Activated naive CD4-positive, alpha-beta T cell treated with anti-CD3 and anti-CD28 coated beads for 36 hours (primary cell): ENCODE data around the gene UTP14A. TPM values are rescaled to one million over a fixed set of nuclear protein-coding genes. Genes with fewer than 3 reads are reported as not detected.
A peak's percentile ranks its signal among the peaks of the same experiment; 100 is the strongest.
"Not testable (repeated sequence)": the region's sequence is repeated elsewhere in the genome, so short reads cannot be mapped to it uniquely, and the experiment has no call there.

Experiments used
- CTCF ChIA-PET: fragments of 350-600 bp; sonication (Branson Sonifier 250); formaldehyde crosslinking; loops from one replicate; lab custom pipeline; 2021; ENCODE audit warnings: antibody characterized with exemption; lab: Charles Lee
- DNase-seq: peaks from one replicate; pipeline ENCODE4 v3.0.0-alpha.2; 2020
- H3K27ac Mint-ChIP-seq: one replicate; pipeline ENCODE4 v1.8.0; 2021; ENCODE audit warnings: mild to moderate bottlenecking, mixed read lengths
- H3K27me3 Mint-ChIP-seq: one replicate; pipeline ENCODE4 v1.8.0; 2021; ENCODE audit warnings: low read depth, mixed read lengths
- H3K36me3 Mint-ChIP-seq: one replicate; pipeline ENCODE4 v1.8.0; 2021; ENCODE audit warnings: low read depth, mixed read lengths
- H3K4me1 Mint-ChIP-seq: one replicate; pipeline ENCODE4 v1.8.0; 2021; ENCODE audit warnings: low read depth, mixed read lengths
- H3K4me3 Mint-ChIP-seq: one replicate; pipeline ENCODE4 v1.8.0; 2021; ENCODE audit warnings: mild to moderate bottlenecking, moderate library complexity, mixed read lengths
- H3K9me3 Mint-ChIP-seq: one replicate; pipeline ENCODE4 v1.8.0; 2021; ENCODE audit warnings: mixed read lengths
- intact Hi-C: fragments of 100-400 bp; cut with micrococcal nuclease; formaldehyde crosslinking; loops from one replicate; pipeline ENCODE4 v1.15.1; 2023
- total RNA-seq, 2 experiments: library from RNA; stranded (reverse); gene quantifications; one replicate each; pipeline ENCODE4 v1.2.3, GENCODE V29; 2021

UTP14A gene, protein sequence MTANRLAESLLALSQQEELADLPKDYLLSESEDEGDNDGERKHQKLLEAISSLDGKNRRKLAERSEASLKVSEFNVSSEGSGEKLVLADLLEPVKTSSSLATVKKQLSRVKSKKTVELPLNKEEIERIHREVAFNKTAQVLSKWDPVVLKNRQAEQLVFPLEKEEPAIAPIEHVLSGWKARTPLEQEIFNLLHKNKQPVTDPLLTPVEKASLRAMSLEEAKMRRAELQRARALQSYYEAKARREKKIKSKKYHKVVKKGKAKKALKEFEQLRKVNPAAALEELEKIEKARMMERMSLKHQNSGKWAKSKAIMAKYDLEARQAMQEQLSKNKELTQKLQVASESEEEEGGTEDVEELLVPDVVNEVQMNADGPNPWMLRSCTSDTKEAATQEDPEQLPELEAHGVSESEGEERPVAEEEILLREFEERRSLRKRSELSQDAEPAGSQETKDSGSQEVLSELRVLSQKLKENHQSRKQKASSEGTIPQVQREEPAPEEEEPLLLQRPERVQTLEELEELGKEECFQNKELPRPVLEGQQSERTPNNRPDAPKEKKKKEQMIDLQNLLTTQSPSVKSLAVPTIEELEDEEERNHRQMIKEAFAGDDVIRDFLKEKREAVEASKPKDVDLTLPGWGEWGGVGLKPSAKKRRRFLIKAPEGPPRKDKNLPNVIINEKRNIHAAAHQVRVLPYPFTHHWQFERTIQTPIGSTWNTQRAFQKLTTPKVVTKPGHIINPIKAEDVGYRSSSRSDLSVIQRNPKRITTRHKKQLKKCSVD
- total RNA-seq, result 10 to 100 TPM; 21.5 to 22.6 TPM

- H3K9me3 Mint-ChIP-seq, result no peaks in the 10 kb centered on the region
- peaks cover 14% of the 10 kb centered on the region for H3K36me3 Mint-ChIP-seq
- intact Hi-C loops, result loop anchor here (1.0 to 2.0 kb wide), 5 partner anchors 63 to 301 kb away; partner anchors contain the start of genes BCORL1 and ZDHHC9
- peak within 1 kb of the TSS; percentile 84 for H3K4me3 Mint-ChIP-seq
- peaks cover 31% of the 10 kb centered on the region for H3K4me1 Mint-ChIP-seq
- no peaks in the 10 kb centered on the region for H3K27me3 Mint-ChIP-seq
- peak; percentile 92 for DNase-seq
- peak within 1 kb of the TSS; percentile 82 for H3K27ac Mint-ChIP-seq
- CTCF ChIA-PET, result interaction anchor here (1.3 to 1.8 kb wide), 2 partner anchors 20 to 154 kb away, joined by 5 to 6 read pairs; no protein-coding TSS in a partner anchor
Measured at GRCh38 chrX:129905787-129906580, at the start of gene UTP14A. Gene UTP14A, plus strand, starts transcription at chrX:129906164. Its CDS starts 47 bp downstream, at chrX:129906211.

- not testable (repeated sequence) for H3K27ac Mint-ChIP-seq
Measured at GRCh38 chrX:129859134-129859533, 46.8 kb upstream of the UTP14A start.

DNA sequence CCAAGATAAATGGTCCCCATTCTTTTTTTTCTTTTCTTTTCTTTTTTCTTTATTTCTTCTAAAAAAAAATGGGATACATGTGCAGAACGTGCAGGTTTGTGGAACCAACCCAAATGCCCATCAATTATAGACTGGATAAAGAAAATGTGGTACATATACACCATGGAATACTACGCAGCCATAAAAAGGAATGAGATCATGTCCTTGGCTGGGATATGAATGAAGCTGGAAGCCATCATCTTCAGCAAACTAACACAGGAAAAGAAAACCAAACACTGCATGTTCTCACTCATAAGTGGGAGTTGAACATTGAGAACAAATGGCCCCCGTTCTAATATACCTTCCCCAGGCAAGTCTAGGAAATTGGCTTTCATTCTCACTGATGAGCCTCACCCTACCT, 39.6 kb upstream of the UTP14A start:
- H3K27me3 Mint-ChIP-seq, H3K4me1 Mint-ChIP-seq, H3K9me3 Mint-ChIP-seq, intact Hi-C loops, DNase-seq, H3K27ac Mint-ChIP-seq, H3K4me3 Mint-ChIP-seq, CTCF ChIA-PET, H3K36me3 Mint-ChIP-seq: not testable (repeated sequence)

More at GRCh38 chrX:129859134-129859533, 46.8 kb upstream of the UTP14A start:
- H3K9me3 Mint-ChIP-seq, H3K4me3 Mint-ChIP-seq, intact Hi-C loops, H3K4me1 Mint-ChIP-seq, H3K27me3 Mint-ChIP-seq, CTCF ChIA-PET, DNase-seq, H3K36me3 Mint-ChIP-seq: not testable (repeated sequence)

DNA sequence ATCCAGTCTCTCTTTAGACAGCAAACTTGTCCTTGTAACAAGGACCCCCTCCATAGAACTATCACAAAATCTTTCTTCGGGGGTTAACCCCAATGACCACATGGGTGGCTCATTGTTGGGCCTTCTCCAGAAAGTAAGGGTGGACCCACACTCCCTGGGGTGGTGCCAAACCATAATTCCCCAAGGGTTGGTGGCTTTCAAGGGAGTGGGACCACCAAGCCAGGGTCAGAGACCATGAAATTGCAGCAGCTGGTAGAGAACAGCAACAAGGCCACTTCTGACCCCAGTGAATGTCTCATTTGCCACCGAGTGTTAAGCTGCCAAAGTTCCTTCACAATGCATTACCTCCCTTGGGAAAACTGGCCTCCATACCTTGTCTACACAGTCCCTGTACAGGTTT, 33.4 kb upstream of the UTP14A start:
- Mint-ChIP-seq H3K4me3 (no peak overlapping the region), H3K36me3 (no peaks in the 10 kb centered on the region), H3K9me3 (no peaks in the 10 kb centered on the region), H3K27ac (no peak overlapping the region), H3K4me1 (no peaks in the 10 kb centered on the region), H3K27me3 (no peaks in the 10 kb centered on the region)
- CTCF ChIA-PET, result no interaction called here
- no peak for DNase-seq
- intact Hi-C loops, result no loop called here

DNA sequence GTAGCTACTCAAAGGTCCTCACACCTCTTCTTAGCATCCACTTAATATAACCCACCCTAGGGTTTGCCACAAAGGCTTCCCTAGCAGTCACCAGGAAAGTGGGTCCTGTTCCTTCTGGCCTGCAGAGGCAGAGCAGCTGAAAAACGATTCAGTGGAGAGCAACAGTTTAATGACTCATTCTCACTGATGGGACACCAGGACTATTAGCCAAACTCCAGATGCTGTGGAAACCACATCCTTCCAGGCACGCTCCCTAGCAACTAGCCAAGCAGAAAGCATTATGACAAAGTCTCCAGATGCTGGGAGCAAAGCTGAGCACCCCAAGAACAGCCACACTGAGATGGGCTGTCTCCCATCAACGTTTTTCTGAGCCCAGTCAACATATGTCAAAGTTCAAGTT, 30.3 kb upstream of the UTP14A start:
- no peak overlapping the region for H3K4me3 Mint-ChIP-seq
- no peaks in the 10 kb centered on the region for H3K9me3 Mint-ChIP-seq
- no peak overlapping the region for H3K27ac Mint-ChIP-seq
- DNase-seq, result no peak
- intact Hi-C loops, result no loop called here
- no peaks in the 10 kb centered on the region for H3K4me1 Mint-ChIP-seq
- H3K36me3 Mint-ChIP-seq, result no peaks in the 10 kb centered on the region
- CTCF ChIA-PET, result no interaction called here
- no peaks in the 10 kb centered on the region for H3K27me3 Mint-ChIP-seq

DNA sequence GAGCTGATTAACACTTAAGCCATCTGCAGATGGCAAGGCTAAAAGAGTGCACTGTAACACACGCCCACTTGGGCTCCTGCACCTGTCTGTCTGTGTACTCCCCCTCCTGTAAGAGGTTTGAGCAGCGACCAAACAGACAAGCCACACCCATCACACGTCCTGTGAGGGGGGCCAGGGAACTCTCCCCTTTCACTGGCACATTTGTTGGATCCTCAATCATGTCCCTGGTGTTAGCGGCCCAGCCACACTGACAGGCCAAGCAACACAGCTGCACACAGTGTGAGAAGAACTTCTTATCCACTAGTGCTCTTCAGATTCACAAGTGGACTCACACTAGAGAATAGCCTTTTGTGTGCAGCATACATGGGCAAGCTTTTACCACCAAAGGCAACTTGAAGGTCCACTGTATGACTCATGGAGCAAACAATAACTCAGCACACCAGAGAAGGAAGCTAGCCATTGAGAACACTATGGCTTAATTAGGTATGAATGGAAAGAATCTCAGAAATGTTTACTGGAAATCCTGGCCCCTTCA, 29.1 kb upstream of the UTP14A start:
- Mint-ChIP-seq H3K4me3 (no peak overlapping the region), H3K27me3 (no peaks in the 10 kb centered on the region), H3K4me1 (no peaks in the 10 kb centered on the region), H3K9me3 (no peaks in the 10 kb centered on the region), H3K36me3 (no peaks in the 10 kb centered on the region), H3K27ac (no peak overlapping the region)
- no peak for DNase-seq
- intact Hi-C loops, result no loop called here
- CTCF ChIA-PET, result no interaction called here

DNA sequence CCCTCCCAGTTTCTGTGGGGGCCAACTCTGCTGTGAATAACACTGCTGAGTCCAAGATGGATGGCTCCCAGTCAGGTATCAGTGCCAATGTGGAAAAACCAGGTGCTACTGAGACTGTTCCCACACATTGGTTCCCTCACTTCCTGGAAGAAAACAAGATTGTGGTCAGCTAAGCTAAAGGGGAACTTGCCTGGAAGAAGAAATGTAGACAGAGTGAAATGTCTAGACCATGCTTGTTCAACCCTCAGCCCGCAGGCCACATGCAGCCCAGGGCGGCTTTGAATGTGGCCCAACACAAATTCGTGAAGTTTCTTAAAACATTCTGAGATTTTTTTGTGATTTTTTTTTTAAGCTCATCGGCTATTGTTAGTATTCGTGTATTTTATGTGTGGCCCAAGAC, 28.6 kb upstream of the UTP14A start:
- intact Hi-C loops, result no loop called here
- DNase-seq, result no peak
- CTCF ChIA-PET, result no interaction called here
- no peaks in the 10 kb centered on the region for H3K9me3 Mint-ChIP-seq
- no peak overlapping the region for H3K27ac Mint-ChIP-seq
- no peaks in the 10 kb centered on the region for H3K27me3 Mint-ChIP-seq
- no peaks in the 10 kb centered on the region for H3K4me1 Mint-ChIP-seq
- no peak overlapping the region for H3K4me3 Mint-ChIP-seq
- H3K36me3 Mint-ChIP-seq, result no peaks in the 10 kb centered on the region

GRCh38 chrX:129900054-129900453, 5.9 kb upstream of the UTP14A start:
- peaks cover 5% of the 10 kb centered on the region for H3K4me1 Mint-ChIP-seq
- CTCF ChIA-PET, result no interaction called here
- intact Hi-C loops, result no loop called here

GRCh38 chrX:129908636-129909035, 2.7 kb downstream of the UTP14A start:
- intact Hi-C loops, result no loop called here
- Mint-ChIP-seq H3K4me3 (no peak overlapping the region), H3K27ac (no peak overlapping the region), H3K27me3 (no peaks in the 10 kb centered on the region), H3K4me1 (peaks cover 29% of the 10 kb centered on the region), H3K36me3 (peaks cover 21% of the 10 kb centered on the region), H3K9me3 (no peaks in the 10 kb centered on the region)
- CTCF ChIA-PET, result no interaction called here
- no peak for DNase-seq

More at GRCh38 chrX:129900054-129900453, 5.9 kb upstream of the UTP14A start:
- H3K27ac Mint-ChIP-seq, result no peak overlapping the region
- H3K4me3 Mint-ChIP-seq, result no peak overlapping the region
- no peaks in the 10 kb centered on the region for H3K9me3 Mint-ChIP-seq
- no peaks in the 10 kb centered on the region for H3K27me3 Mint-ChIP-seq
- no peak for DNase-seq
- H3K36me3 Mint-ChIP-seq, result no peaks in the 10 kb centered on the region

DNA sequence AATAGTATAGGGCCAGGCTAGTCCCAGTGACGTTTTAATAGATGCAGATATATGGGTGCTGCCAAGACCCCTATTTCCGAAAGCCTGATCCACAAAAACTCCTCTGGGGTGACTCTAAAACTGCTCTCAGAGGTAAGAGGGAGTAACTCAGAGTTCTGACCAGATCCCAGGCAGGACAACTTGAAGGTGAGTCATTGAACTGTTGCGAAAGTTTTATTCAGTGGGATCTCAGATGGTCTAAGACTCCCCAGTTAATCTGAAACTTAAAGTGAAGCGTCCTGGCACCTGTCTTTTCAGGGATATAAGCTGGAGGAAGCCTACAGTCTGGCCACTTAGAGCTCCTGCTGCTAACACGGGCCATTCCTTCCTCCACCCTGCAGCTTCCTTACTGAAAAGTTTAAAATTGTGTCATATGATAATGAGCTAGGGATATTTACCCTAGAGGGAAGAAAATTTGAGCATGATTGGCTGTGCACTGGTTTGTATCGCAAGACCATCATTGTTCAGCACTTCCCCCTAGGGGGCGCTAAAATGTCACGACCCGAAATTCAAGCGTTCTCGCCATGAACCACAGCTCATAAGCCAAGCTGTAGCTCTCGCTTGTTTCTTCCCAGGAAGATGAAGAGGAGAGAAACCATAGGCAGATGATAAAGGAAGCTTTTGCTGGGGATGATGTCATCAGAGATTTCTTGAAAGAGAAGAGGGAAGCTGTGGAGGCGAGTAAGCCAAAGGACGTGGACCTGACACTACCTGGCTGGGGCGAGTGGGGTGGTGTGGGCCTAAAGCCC, 19.5 kb downstream of the UTP14A start:
- no peak overlapping the region for H3K27ac Mint-ChIP-seq
- intact Hi-C loops, result loop anchor here (1.0 to 5.0 kb wide), 4 partner anchors 99 to 318 kb away; no protein-coding TSS in a partner anchor
- H3K4me1 Mint-ChIP-seq, result peaks cover 3% of the 10 kb centered on the region
- H3K36me3 Mint-ChIP-seq, result peaks cover 25% of the 10 kb centered on the region
- peak; percentile 81 for DNase-seq
- CTCF ChIA-PET, result interaction anchor here (0.6 to 3.8 kb wide), 26 partner anchors 8 to 321 kb away, joined by 3 to 56 read pairs (median 4); partner anchors contain the start of gene UTP14A
- H3K4me3 Mint-ChIP-seq, result no peak overlapping the region
- H3K27me3 Mint-ChIP-seq, result no peaks in the 10 kb centered on the region
- no peaks in the 10 kb centered on the region for H3K9me3 Mint-ChIP-seq

- Mint-ChIP-seq H3K27ac (no peak overlapping the region), H3K4me3 (peak overlapping the region; percentile 44), H3K9me3 (no peaks in the 10 kb centered on the region), H3K36me3 (peaks cover 4% of the 10 kb centered on the region), H3K4me1 (peaks cover 5% of the 10 kb centered on the region), H3K27me3 (peaks cover 4% of the 10 kb centered on the region)
- no peak for DNase-seq
- intact Hi-C loops, result no loop called here
- CTCF ChIA-PET, result no interaction called here
Measured at GRCh38 chrX:129930941-129931410, 25.0 kb downstream of the UTP14A start.
